HepG2 (cell line): Measurements from ENCODE around the gene HMCN2. TPM values are rescaled to one million over a fixed set of nuclear protein-coding genes. Genes with fewer than 3 reads are reported as not detected.
A peak's percentile ranks its signal among the peaks of the same experiment; 100 is the strongest.

Experiments
- CEBPB ChIP-seq: IDR thresholded peaks from 2 replicates; pipeline ENCODE4 v1.6.1; 2011; ENCODE audit warnings: low read depth, low read length, improper control_type of control experiment, borderline replicate concordance
- CENPBD1 ChIP-seq: sonication (generic); formaldehyde crosslinking; IDR thresholded peaks from 2 replicates; pipeline ENCODE4 v1.8.0; 2022; ENCODE audit warnings: missing genetic modification reagents, low read depth, mild to moderate bottlenecking, borderline replicate concordance
- DR1 ChIP-seq: sonication (generic); formaldehyde crosslinking; IDR thresholded peaks from 2 replicates; pipeline ENCODE4 v1.8.0; 2021; ENCODE audit warnings: mild to moderate bottlenecking, missing genetic modification reagents, inconsistent platforms
- HNF4A ChIP-seq: sonication (generic); formaldehyde crosslinking; IDR thresholded peaks from 2 replicates; pipeline ENCODE4 v1.4.0; 2020; ENCODE audit warnings: missing genetic modification reagents
- HNRNPK ChIP-seq: fragments of 200-400 bp; formaldehyde crosslinking; IDR thresholded peaks from 2 replicates; pipeline ENCODE4 v1.6.1; 2018; ENCODE audit warnings: low read length, low read depth, moderate library complexity, mild to moderate bottlenecking; ENCODE audit not compliant: poor library complexity, severe bottlenecking
- JDP2 ChIP-seq: sonication (generic); formaldehyde crosslinking; IDR thresholded peaks from 2 replicates; pipeline ENCODE4 v1.8.1; 2022; ENCODE audit warnings: missing genetic modification reagents, borderline replicate concordance
- MNT ChIP-seq: fragments of 450-650 bp; IDR thresholded peaks from 2 replicates; pipeline ENCODE4 v1.6.1; 2016
- ONECUT2 ChIP-seq: sonication (generic); formaldehyde crosslinking; IDR thresholded peaks from 2 replicates; pipeline ENCODE4 v1.4.0; 2020; ENCODE audit warnings: missing genetic modification reagents
- SATB2 ChIP-seq: sonication (generic); formaldehyde crosslinking; IDR thresholded peaks from 2 replicates; pipeline ENCODE4 v1.5.0; 2020; ENCODE audit warnings: missing genetic modification reagents
- SOX6 ChIP-seq, 2 experiments: fragments of 450-650 bp in 1 of 2; sonication (generic) in 1 of 2; formaldehyde crosslinking in 1 of 2; IDR thresholded peaks; 2 replicates each; pipeline versions ENCODE4 v1.4.0 to v1.6.1; 2017 to 2020; ENCODE audit warnings: antibody characterized with exemption in 1 of 2, mild to moderate bottlenecking in 1 of 2, missing genetic modification reagents in 1 of 2
- SP4 ChIP-seq: sonication (generic); formaldehyde crosslinking; IDR thresholded peaks from 2 replicates; pipeline ENCODE4 v1.8.1; 2023; ENCODE audit warnings: mild to moderate bottlenecking, missing genetic modification reagents
- TEAD3 ChIP-seq: optimal IDR thresholded peaks from 2 replicates; pipeline ENCODE3; 2016; ENCODE audit warnings: borderline replicate concordance
- TFE3 ChIP-seq: IDR thresholded peaks from 2 replicates; pipeline ENCODE4 v1.6.1; 2016
- ZBTB2 ChIP-seq: sonication (generic); formaldehyde crosslinking; IDR thresholded peaks from 2 replicates; pipeline ENCODE4 v1.8.0; 2022; ENCODE audit warnings: low read depth, missing genetic modification reagents
- ZNF142 ChIP-seq: sonication (generic); formaldehyde crosslinking; IDR thresholded peaks from 2 replicates; pipeline ENCODE4 v1.4.0; 2020; ENCODE audit warnings: missing genetic modification reagents
- ZNF260 ChIP-seq: sonication (generic); formaldehyde crosslinking; IDR thresholded peaks from 2 replicates; pipeline ENCODE4 v1.4.0; 2020; ENCODE audit warnings: missing genetic modification reagents, low read depth, mild to moderate bottlenecking, borderline replicate concordance
- ZSCAN9 ChIP-seq: IDR thresholded peaks from 2 replicates; pipeline ENCODE4 v1.6.1; 2016; ENCODE audit warnings: borderline replicate concordance
- polyA plus RNA-seq, 8 experiments: library from polyadenylated mRNA; depleted of rRNA in 3 of 8; stranded (reverse) in 7 of 8; unstranded in 1 of 8; fragments of >200 nt; fragmentation: Illumina TruSeq in 4 of 8; extraction: Trizol in 4 of 8; gene quantifications; 2 replicates each; pipeline versions ENCODE4 v1.2.1 to v1.2.3, GENCODE V29; 2011 to 2016; ENCODE audit warnings: low read depth in 4 of 8, missing spikeins in 1 of 8, mixed read lengths in 1 of 8; ENCODE audit not compliant: insufficient read depth in 1 of 8
- total RNA-seq, 5 experiments: library from RNA; depleted of rRNA; stranded (reverse); fragments of >200 nt; fragmentation: Illumina TruSeq; extraction: Trizol; gene quantifications; 2 replicates each; pipeline ENCODE4 v1.2.3, GENCODE V29; 2016; ENCODE audit warnings: low read depth in 1 of 5

Gene HMCN2
- total and polyA plus RNA-seq, 2 of the 13 experiments (the other 11 are each of a cell fraction or from before 2014, with no cell fraction given): 0.09 TPM; not detected in 1

- TF ChIP-seq ZSCAN9 (CRISPR knock-in tag) (no peak), TFE3 (CRISPR knock-in tag) (no peak), HNRNPK (no peak), TEAD3 (CRISPR knock-in tag) (no peak), SOX6 (IDR thresholded peaks at IDR 0.05) (no peak), SOX6 (CRISPR knock-in tag; IDR thresholded peaks at IDR 0.05) (0 out of 2 replicates have a peak, but pooled peaks have one; percentile 24), SATB2 (no peak), CENPBD1 (no peak), DR1 (no peak), HNF4A (CRISPR knock-in tag) (peak; percentile 19; the same call in 1 of the 2 replicates), MNT (no peak), SP4 (CRISPR knock-in tag) (peak; percentile 21; the same call in 1 of the 2 replicates), ONECUT2 (CRISPR knock-in tag) (no peak), ZNF260 (CRISPR knock-in tag) (no peak), CEBPB (peak; percentile 60; the same call in 1 of the 2 replicates), ZBTB2 (no peak), ZNF142 (CRISPR knock-in tag) (no peak), JDP2 (CRISPR knock-in tag) (no peak)
Measured at GRCh38 chr9:130445268-130445983, 179.9 kb downstream of the HMCN2 start (continued).
